CD4-positive, CD25-positive, alpha-beta regulatory T cell (primary cell): ENCODE data around the gene DHRS3. TPM values are rescaled to one million over a fixed set of nuclear protein-coding genes. Genes with fewer than 3 reads are reported as not detected.

ENCODE experiments used
- ATAC-seq, 2 donors: fragments of 150-1000 bp; cut with Tn5 transposase; one replicate each; pipeline ENCODE4 v1.10.0; 2021; ENCODE audit warnings: low read depth in 2 of 2, moderate number of reproducible peaks in 2 of 2, moderate library complexity in 1 of 2
- DNase-seq, 3 donors: peaks; one replicate each; pipeline versions ENCODE4 v3.0.0 to v3.0.0-alpha.2; 2012 to 2022; ENCODE audit warnings: mixed read lengths in 1 of 3
- H3K27ac ChIP-seq: one replicate; pipeline ENCODE4 v1.7.0; 2013; ENCODE audit warnings: mild to moderate bottlenecking, low read length; ENCODE audit not compliant: insufficient read depth, poor library complexity, severe bottlenecking
- H3K27me3 ChIP-seq: one replicate; pipeline ENCODE4 v1.7.0; 2013; ENCODE audit warnings: low read length; ENCODE audit not compliant: control insufficient read depth, insufficient read depth
- H3K36me3 ChIP-seq: one replicate; pipeline ENCODE4 v1.7.0; 2013; ENCODE audit warnings: mild to moderate bottlenecking, low read length, moderate library complexity; ENCODE audit not compliant: control insufficient read depth, insufficient read depth
- H3K4me1 ChIP-seq: 2 replicates; pipeline ENCODE4 v1.7.0; 2013; ENCODE audit warnings: mild to moderate bottlenecking, low read length; ENCODE audit not compliant: insufficient read depth, control insufficient read depth, poor library complexity, severe bottlenecking
- H3K4me3 ChIP-seq: one replicate; pipeline ENCODE4 v1.7.0; 2013; ENCODE audit warnings: low read depth, mild to moderate bottlenecking, low read length, moderate library complexity
- H3K9me3 ChIP-seq, 2 experiments: 1 replicate in 1 of 2; 2 replicates in 1 of 2; pipeline ENCODE4 v1.7.0; 2013; ENCODE audit warnings: low read length in 2 of 2, mild to moderate bottlenecking in 1 of 2, moderate library complexity in 1 of 2; ENCODE audit not compliant: control insufficient read depth in 2 of 2
- H3K27ac Mint-ChIP-seq, 3 donors: one replicate each; pipeline ENCODE4 v1.8.0; 2020 to 2022; ENCODE audit warnings: mild to moderate bottlenecking in 3 of 3, mixed read lengths in 3 of 3, moderate library complexity in 2 of 3
- H3K27me3 Mint-ChIP-seq: one replicate; pipeline ENCODE4 v1.8.0; 2022; ENCODE audit warnings: mild to moderate bottlenecking, mixed read lengths
- H3K36me3 Mint-ChIP-seq: one replicate; pipeline ENCODE4 v1.8.0; 2020; ENCODE audit warnings: mixed read lengths
- H3K4me1 Mint-ChIP-seq, 4 donors: one replicate each; pipeline ENCODE4 v1.8.0; 2020 to 2022; ENCODE audit warnings: mixed read lengths in 4 of 4, mild to moderate bottlenecking in 1 of 4
- H3K4me3 Mint-ChIP-seq, 4 donors: one replicate each; pipeline ENCODE4 v1.8.0; 2020 to 2022; ENCODE audit warnings: mild to moderate bottlenecking in 4 of 4, mixed read lengths in 4 of 4, moderate library complexity in 3 of 4
- H3K9me3 Mint-ChIP-seq, 7 donors: one replicate each; pipeline ENCODE4 v1.8.0; 2020 to 2022; ENCODE audit warnings: mixed read lengths in 7 of 7, mild to moderate bottlenecking in 3 of 7, moderate library complexity in 2 of 7
- polyA plus RNA-seq, 4 donors: library from polyadenylated mRNA; unstranded; fragments of 300-500 nt; fragmentation: Illumina TruSeq; gene quantifications; one replicate each; pipeline ENCODE4 v1.2.3, GENCODE V29; 2021
- total RNA-seq: library from RNA; stranded (reverse); gene quantifications from one replicate; pipeline ENCODE4 v1.2.3, GENCODE V29; 2022

DHRS3 gene
- total and polyA plus RNA-seq, 5 donors from 2014 or later = 8.8 to 25.6 (median 15.2) TPM

GRCh38 chr1:12532405-12533315 is 85.3 kb downstream of the DHRS3 start:
- Histone ChIP-seq H3K9me3 (peaks cover 7 to 10% of the 10 kb centered on the region in 2 experiments), H3K4me3 (no peak overlapping the region), H3K36me3 (no peaks in the 10 kb centered on the region), H3K4me1 (no peaks in the 10 kb centered on the region), H3K27me3 (no peaks in the 10 kb centered on the region), H3K27ac (no peak overlapping the region)
- H3K27me3 Mint-ChIP-seq = peaks cover 5% of the 10 kb centered on the region
- peak overlapping the region in 1 of 3 donors; percentile 86 for H3K27ac Mint-ChIP-seq
- H3K9me3 Mint-ChIP-seq = peaks cover 0 to 20% (median 2%) of the 10 kb centered on the region in 7 donors
- no peak for DNase-seq
- peaks cover 29% of the 10 kb centered on the region for H3K36me3 Mint-ChIP-seq
- ATAC-seq = no peak
- peaks cover 0 to 7% (median 0%) of the 10 kb centered on the region in 4 donors for H3K4me1 Mint-ChIP-seq
- H3K4me3 Mint-ChIP-seq = no peak overlapping the region

DNA sequence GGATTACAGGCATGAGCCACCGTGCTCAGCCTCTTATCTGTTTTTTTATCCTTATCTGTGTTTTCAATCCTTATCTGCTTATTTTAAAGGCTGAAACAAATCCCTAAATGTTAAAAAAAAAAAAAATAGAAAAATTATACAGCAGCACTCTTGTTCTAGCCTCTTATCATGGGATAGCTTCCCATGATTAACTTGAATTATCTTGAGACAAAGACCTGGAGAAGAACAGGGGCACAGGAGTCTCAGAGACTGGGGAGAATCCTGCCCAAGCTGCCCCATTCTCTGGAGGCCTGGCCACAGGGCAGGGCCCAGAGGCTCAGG is 86.9 kb downstream of the DHRS3 start:
- Mint-ChIP-seq H3K4me1 (peaks cover 0 to 7% (median 0%) of the 10 kb centered on the region in 4 donors), H3K27ac (peak overlapping the region in 1 of 3 donors; percentile 72), H3K27me3 (no peaks in the 10 kb centered on the region), H3K9me3 (peaks cover 0 to 9% (median 0%) of the 10 kb centered on the region in 7 donors), H3K36me3 (peaks cover 16% of the 10 kb centered on the region), H3K4me3 (no peak overlapping the region)
- no peaks in the 10 kb centered on the region for H3K36me3 ChIP-seq
- H3K9me3 ChIP-seq = peaks cover 3 to 6% of the 10 kb centered on the region in 2 experiments
- ATAC-seq (no peak), DNase-seq (no peak)
- H3K4me1 ChIP-seq = no peaks in the 10 kb centered on the region
- H3K27ac ChIP-seq = no peak overlapping the region
- no peaks in the 10 kb centered on the region for H3K27me3 ChIP-seq
- no peak overlapping the region for H3K4me3 ChIP-seq

DNA sequence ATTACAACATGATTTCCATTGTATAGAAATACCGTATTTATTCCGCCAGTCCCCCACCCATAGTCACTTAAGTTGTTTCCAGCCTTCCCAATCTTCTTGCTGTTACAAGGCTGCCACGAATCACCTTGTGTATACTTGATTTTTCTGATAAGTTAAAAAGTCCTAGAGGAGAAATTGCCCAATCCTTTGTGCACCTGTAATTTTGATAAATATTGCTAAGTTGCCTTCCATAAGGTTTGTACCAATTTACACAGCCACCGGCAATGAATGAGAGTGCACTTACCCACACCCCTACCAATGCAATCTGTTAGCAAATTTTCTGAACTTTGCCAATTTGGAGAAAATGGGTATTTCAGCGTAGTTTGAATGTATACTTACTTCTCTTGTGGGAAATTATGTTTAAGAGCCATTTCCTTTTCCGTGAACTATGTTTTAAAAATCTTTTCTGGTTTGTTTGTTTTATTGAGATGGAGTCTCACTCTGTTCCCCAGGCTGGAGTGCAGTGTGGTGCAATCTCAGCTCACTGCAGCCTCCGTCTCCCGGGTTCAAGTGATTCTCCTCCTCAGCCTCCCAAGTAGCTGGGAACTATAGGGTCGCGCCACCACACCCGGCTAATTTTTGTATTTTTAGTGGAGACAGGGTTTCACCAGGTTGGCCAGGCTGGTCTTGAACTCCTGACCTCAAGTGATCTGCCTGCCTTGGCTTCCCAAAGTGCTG is 87.4 kb downstream of the DHRS3 start:
- H3K4me1 Mint-ChIP-seq = peaks cover 0 to 7% (median 0%) of the 10 kb centered on the region in 4 donors
- Histone ChIP-seq H3K4me1 (no peaks in the 10 kb centered on the region), H3K9me3 (peaks cover 0 to 1% of the 10 kb centered on the region in 2 experiments), H3K27me3 (no peaks in the 10 kb centered on the region), H3K27ac (no peak overlapping the region), H3K36me3 (no peaks in the 10 kb centered on the region), H3K4me3 (no peak overlapping the region)
- no peak overlapping the region for H3K4me3 Mint-ChIP-seq
- no peak for DNase-seq
- peaks cover 13% of the 10 kb centered on the region for H3K36me3 Mint-ChIP-seq
- H3K27me3 Mint-ChIP-seq = no peaks in the 10 kb centered on the region
- peaks cover 0 to 4% (median 0%) of the 10 kb centered on the region in 7 donors for H3K9me3 Mint-ChIP-seq
- peak overlapping the region in 1 of 3 donors; percentile 29 for H3K27ac Mint-ChIP-seq
- no peak for ATAC-seq

- H3K27ac ChIP-seq = no peak overlapping the region
- no peaks in the 10 kb centered on the region for H3K9me3 ChIP-seq
- DNase-seq (no peak), ATAC-seq (no peak)
- no peaks in the 10 kb centered on the region for H3K27me3 Mint-ChIP-seq
- H3K27ac Mint-ChIP-seq = peak overlapping the region in 1 of 3 donors; percentile 35
- H3K4me1 ChIP-seq = no peaks in the 10 kb centered on the region
- H3K4me1 Mint-ChIP-seq = peaks cover 0 to 11% (median 2%) of the 10 kb centered on the region in 4 donors
- no peak overlapping the region for H3K4me3 ChIP-seq
- H3K36me3 Mint-ChIP-seq = peaks cover 10% of the 10 kb centered on the region
- H3K27me3 ChIP-seq = no peaks in the 10 kb centered on the region
- H3K36me3 ChIP-seq = no peaks in the 10 kb centered on the region
- H3K9me3 Mint-ChIP-seq = no peaks in the 10 kb centered on the region
- no peak overlapping the region for H3K4me3 Mint-ChIP-seq
Measured at GRCh38 chr1:12529640-12530174, 88.3 kb downstream of the DHRS3 start.

GRCh38 chr1:12528021-12528852 is 89.8 kb downstream of the DHRS3 start:
- no peak for DNase-seq
- no peaks in the 10 kb centered on the region for H3K27me3 ChIP-seq
- Mint-ChIP-seq H3K9me3 (peaks cover 0 to 2% (median 0%) of the 10 kb centered on the region in 7 donors), H3K4me3 (peak overlapping the region in 1 of 4 donors; percentile 7), H3K36me3 (peaks cover 9% of the 10 kb centered on the region), H3K4me1 (peaks cover 0 to 11% (median 2%) of the 10 kb centered on the region in 4 donors), H3K27me3 (no peaks in the 10 kb centered on the region), H3K27ac (no peak overlapping the region)
- H3K27ac ChIP-seq = no peak overlapping the region
- no peak overlapping the region for H3K4me3 ChIP-seq
- no peaks in the 10 kb centered on the region for H3K9me3 ChIP-seq
- no peaks in the 10 kb centered on the region for H3K36me3 ChIP-seq
- ATAC-seq = no peak
- no peaks in the 10 kb centered on the region for H3K4me1 ChIP-seq

- no peak for DNase-seq
- no peaks in the 10 kb centered on the region for H3K36me3 ChIP-seq
- H3K4me1 ChIP-seq = no peaks in the 10 kb centered on the region
- H3K9me3 ChIP-seq = no peaks in the 10 kb centered on the region
- Mint-ChIP-seq H3K4me1 (peaks cover 0 to 11% (median 2%) of the 10 kb centered on the region in 4 donors), H3K27me3 (no peaks in the 10 kb centered on the region), H3K36me3 (peaks cover 7% of the 10 kb centered on the region), H3K4me3 (no peak overlapping the region), H3K9me3 (peaks cover 0 to 2% (median 0%) of the 10 kb centered on the region in 7 donors), H3K27ac (no peak overlapping the region)
- no peak overlapping the region for H3K4me3 ChIP-seq
- no peak for ATAC-seq
- no peaks in the 10 kb centered on the region for H3K27me3 ChIP-seq
- no peak overlapping the region for H3K27ac ChIP-seq
Measured at GRCh38 chr1:12527564-12527963, 90.4 kb downstream of the DHRS3 start.
